Breast epithelium (tissue), 4 donors: ENCODE results near the gene AIFM1. TPM values are rescaled to one million over a fixed set of nuclear protein-coding genes. Genes with fewer than 3 reads are reported as not detected.

Source experiments
- DNase-seq, 2 donors: peaks; one replicate each; pipeline ENCODE4 v3.0.0-alpha.2; 2019; ENCODE audit warnings: low spot score in 2 of 2
- H3K27ac ChIP-seq, 2 donors: fragments of 200-600 bp; sonication (generic) in 1 of 2; one replicate each; pipeline ENCODE4 v1.5.1; 2016 to 2019; ENCODE audit warnings: mild to moderate bottlenecking in 1 of 2
- H3K27me3 ChIP-seq, 2 donors: fragments of 200-600 bp; sonication (generic) in 1 of 2; one replicate each; pipeline versions ENCODE4 v1.5.1 to v1.6.0; 2017 to 2019; ENCODE audit warnings: control low read depth in 1 of 2, mild to moderate bottlenecking in 1 of 2
- H3K36me3 ChIP-seq: fragments of 200-600 bp; one replicate; pipeline ENCODE4 v1.5.1; 2019
- H3K4me1 ChIP-seq, 2 donors: fragments of 200-600 bp; sonication (generic); one replicate each; pipeline ENCODE4 v1.5.1; 2016 to 2019; ENCODE audit warnings: control low read depth in 1 of 2
- H3K4me3 ChIP-seq, 3 donors: fragments of 200-600 bp; sonication (generic); 1 replicate in 2 of 3; 2 replicates in 1 of 3; pipeline ENCODE4 v1.5.1; 2016 to 2019; ENCODE audit warnings: mild to moderate bottlenecking in 3 of 3, moderate library complexity in 2 of 3
- H3K9me3 ChIP-seq, 2 donors: fragments of 200-600 bp; sonication (generic) in 1 of 2; one replicate each; pipeline ENCODE4 v1.5.1; 2016 to 2019; ENCODE audit warnings: control low read depth in 1 of 2
- CTCF ChIP-seq, 3 donors: fragments of 450-650 bp; IDR thresholded peaks; one replicate each; pipeline ENCODE4 v1.5.1; 2016 to 2017; ENCODE audit warnings: antibody characterized with exemption in 3 of 3, mild to moderate bottlenecking in 3 of 3, moderate library complexity in 3 of 3
- POLR2A ChIP-seq: fragments of 450-650 bp; IDR thresholded peaks from one replicate; pipeline ENCODE4 v1.6.1; 2016; ENCODE audit warnings: antibody characterized with exemption, mild to moderate bottlenecking, moderate library complexity
- POLR2AphosphoS5 ChIP-seq, 3 donors: sonication (generic); formaldehyde crosslinking; IDR thresholded peaks; one replicate each; pipeline ENCODE4 v1.6.1; 2017; ENCODE audit warnings: antibody characterized with exemption in 3 of 3
- intact Hi-C: fragments of 100-400 bp; cut with DNase I; formaldehyde crosslinking; loops from one replicate; pipeline ENCODE4 v1.15.1; 2023; ENCODE audit warnings: low total_unique reads
- total RNA-seq, 3 donors: library from RNA; depleted of rRNA; stranded (reverse); fragments of >200 nt; gene quantifications; one replicate each; pipeline ENCODE4 v1.1.0, GENCODE V29; 2016

AIFM1 gene
- total RNA-seq, result 10 to 100 TPM; 13.5 to 24.6 (median 16.6) TPM

- no peaks in the 10 kb centered on the region for H3K9me3 ChIP-seq
- H3K36me3 ChIP-seq, result no peaks in the 10 kb centered on the region
- TF ChIP-seq POLR2AphosphoS5 (IDR thresholded peaks at IDR 0.05), result peak; percentile 23 to 64 (median 40)
- no peak for TF ChIP-seq POLR2A
- peak in 1 of 3 donors; percentile 12 for TF ChIP-seq CTCF (IDR thresholded peaks at IDR 0.05)
- DNase-seq, result peak; percentile 80
- H3K4me1 ChIP-seq, result no peaks in the 10 kb centered on the region
- peak within 1 kb of the TSS; percentile 50 to 66 (median 57) for H3K4me3 ChIP-seq
- H3K27me3 ChIP-seq, result peaks cover 0 to 10% of the 10 kb centered on the region in 2 donors
- peak within 1 kb of the TSS; percentile 82 to 89 for H3K27ac ChIP-seq
- intact Hi-C loops, result no loop called here
These were observed at the start of gene AIFM1 for GRCh38 chrX:130165703-130166502. TSS of gene AIFM1 (minus strand) at chrX:130165841. CDS start at chrX:130165656, 185 bp downstream.

GRCh38 chrX:130213376-130213775 is 47.7 kb upstream of the AIFM1 start:
- Histone ChIP-seq H3K9me3 (no peaks in the 10 kb centered on the region), H3K4me3 (no peak overlapping the region), H3K36me3 (no peaks in the 10 kb centered on the region), H3K27ac (no peak overlapping the region), H3K27me3 (peaks cover 0 to 5% of the 10 kb centered on the region in 2 donors), H3K4me1 (no peaks in the 10 kb centered on the region)
- TF ChIP-seq CTCF (IDR thresholded peaks at IDR 0.05) (no peak), POLR2A (no peak), POLR2AphosphoS5 (IDR thresholded peaks at IDR 0.05) (no peak)
- intact Hi-C loops, result no loop called here
- no peak for DNase-seq

GRCh38 chrX:130212371-130212770 is 46.7 kb upstream of the AIFM1 start:
- no peak overlapping the region for H3K27ac ChIP-seq
- no peaks in the 10 kb centered on the region for H3K9me3 ChIP-seq
- H3K4me3 ChIP-seq, result no peak overlapping the region
- DNase-seq, result no peak
- no peaks in the 10 kb centered on the region for H3K36me3 ChIP-seq
- no peaks in the 10 kb centered on the region for H3K4me1 ChIP-seq
- TF ChIP-seq POLR2AphosphoS5 (IDR thresholded peaks at IDR 0.05) (no peak), CTCF (IDR thresholded peaks at IDR 0.05) (no peak), POLR2A (no peak)
- intact Hi-C loops, result no loop called here
- H3K27me3 ChIP-seq, result peaks cover 0 to 5% of the 10 kb centered on the region in 2 donors

GRCh38 chrX:130211415-130212186 is 46.0 kb upstream of the AIFM1 start:
- no peak for TF ChIP-seq POLR2A
- no peak for TF ChIP-seq POLR2AphosphoS5 (IDR thresholded peaks at IDR 0.05)
- no peak for TF ChIP-seq CTCF (IDR thresholded peaks at IDR 0.05)
- no peaks in the 10 kb centered on the region for H3K36me3 ChIP-seq
- intact Hi-C loops, result no loop called here
- H3K27me3 ChIP-seq, result peaks cover 0 to 8% of the 10 kb centered on the region in 2 donors
- no peak overlapping the region for H3K27ac ChIP-seq
- H3K9me3 ChIP-seq, result no peaks in the 10 kb centered on the region
- no peak overlapping the region for H3K4me3 ChIP-seq
- no peak for DNase-seq
- H3K4me1 ChIP-seq, result no peaks in the 10 kb centered on the region

GRCh38 chrX:130204647-130205046 is 39.0 kb upstream of the AIFM1 start:
- Histone ChIP-seq H3K27ac (no peak overlapping the region), H3K27me3 (peaks cover 0 to 6% of the 10 kb centered on the region in 2 donors), H3K4me3 (no peak overlapping the region), H3K9me3 (no peaks in the 10 kb centered on the region), H3K36me3 (no peaks in the 10 kb centered on the region), H3K4me1 (no peaks in the 10 kb centered on the region)
- no peak for DNase-seq
- TF ChIP-seq CTCF (IDR thresholded peaks at IDR 0.05), result no peak
- TF ChIP-seq POLR2A, result no peak
- no peak for TF ChIP-seq POLR2AphosphoS5 (IDR thresholded peaks at IDR 0.05)
- intact Hi-C loops, result no loop called here
